Breast epithelium (tissue), 3 donors: ENCODE measurements around the gene COL4A4.

Experiments
- POLR2A ChIP-seq: fragments of 450-650 bp; IDR thresholded peaks from one replicate; pipeline ENCODE4 v1.6.1; 2016; ENCODE audit warnings: antibody characterized with exemption, mild to moderate bottlenecking, moderate library complexity
- POLR2AphosphoS5 ChIP-seq, 3 donors: sonication (generic); formaldehyde crosslinking; IDR thresholded peaks; one replicate each; pipeline ENCODE4 v1.6.1; 2017; ENCODE audit warnings: antibody characterized with exemption in 3 of 3
- TF ChIP-seq, protein P1 (sequence below), 3 donors: fragments of 450-650 bp; IDR thresholded peaks; one replicate each; pipeline ENCODE4 v1.5.1; 2016 to 2017; ENCODE audit warnings: antibody characterized with exemption in 3 of 3, mild to moderate bottlenecking in 3 of 3, moderate library complexity in 3 of 3

DNA sequence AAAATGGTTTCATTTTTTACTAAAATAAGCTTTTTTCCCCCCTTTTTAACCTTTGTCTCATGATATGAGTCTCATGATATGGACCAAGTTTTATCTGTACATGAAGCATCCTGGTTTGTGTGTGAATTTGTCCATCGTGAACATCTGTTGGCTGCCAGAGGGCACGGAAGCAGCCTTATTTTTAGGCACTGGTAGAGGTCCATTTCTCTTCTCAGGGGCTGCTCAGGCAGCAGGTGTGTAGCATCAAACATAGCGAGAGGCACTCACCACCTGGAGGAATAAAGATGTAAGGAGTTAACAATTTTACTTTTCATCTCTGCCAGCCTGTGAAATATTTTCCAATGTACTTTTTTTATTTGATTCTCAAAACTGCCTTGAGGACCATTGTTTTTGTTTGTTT lies 193.6 kb downstream of the COL4A4 start:
- no peak for TF ChIP-seq POLR2AphosphoS5 (IDR thresholded peaks at IDR 0.05)
- TF ChIP-seq, protein P1, sequence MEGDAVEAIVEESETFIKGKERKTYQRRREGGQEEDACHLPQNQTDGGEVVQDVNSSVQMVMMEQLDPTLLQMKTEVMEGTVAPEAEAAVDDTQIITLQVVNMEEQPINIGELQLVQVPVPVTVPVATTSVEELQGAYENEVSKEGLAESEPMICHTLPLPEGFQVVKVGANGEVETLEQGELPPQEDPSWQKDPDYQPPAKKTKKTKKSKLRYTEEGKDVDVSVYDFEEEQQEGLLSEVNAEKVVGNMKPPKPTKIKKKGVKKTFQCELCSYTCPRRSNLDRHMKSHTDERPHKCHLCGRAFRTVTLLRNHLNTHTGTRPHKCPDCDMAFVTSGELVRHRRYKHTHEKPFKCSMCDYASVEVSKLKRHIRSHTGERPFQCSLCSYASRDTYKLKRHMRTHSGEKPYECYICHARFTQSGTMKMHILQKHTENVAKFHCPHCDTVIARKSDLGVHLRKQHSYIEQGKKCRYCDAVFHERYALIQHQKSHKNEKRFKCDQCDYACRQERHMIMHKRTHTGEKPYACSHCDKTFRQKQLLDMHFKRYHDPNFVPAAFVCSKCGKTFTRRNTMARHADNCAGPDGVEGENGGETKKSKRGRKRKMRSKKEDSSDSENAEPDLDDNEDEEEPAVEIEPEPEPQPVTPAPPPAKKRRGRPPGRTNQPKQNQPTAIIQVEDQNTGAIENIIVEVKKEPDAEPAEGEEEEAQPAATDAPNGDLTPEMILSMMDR (IDR thresholded peaks at IDR 0.05): no peak
- TF ChIP-seq POLR2A: no peak
